Measurements from ENCODE around the gene FOXO6.

GRCh38 chr1:41314376-41315145 lies 46.7 kb upstream of the FOXO6 start:
- TF ChIP-seq HDGF (IDR thresholded peaks at IDR 0.05; ENCODE audit: borderline replicate concordance) (no peak), SP1 (IDR thresholded peaks at IDR 0.05) (no peak)

Data from HEK293T (cell line).